IgD-negative memory B cell (primary cell): ENCODE results near the gene DTD1. TPM values are rescaled to one million over a fixed set of nuclear protein-coding genes. Genes with fewer than 3 reads are reported as not detected.
A peak's percentile ranks its signal among the peaks of the same experiment; 100 is the strongest.

Source experiments
- H3K27ac Mint-ChIP-seq, 3 donors: one replicate each; pipeline ENCODE4 v1.8.0; 2020 to 2022; ENCODE audit warnings: mild to moderate bottlenecking in 3 of 3, mixed read lengths in 3 of 3, moderate library complexity in 1 of 3
- H3K27me3 Mint-ChIP-seq: one replicate; pipeline ENCODE4 v1.8.0; 2021; ENCODE audit warnings: mixed read lengths
- H3K36me3 Mint-ChIP-seq: one replicate; pipeline ENCODE4 v1.8.0; 2020; ENCODE audit warnings: mild to moderate bottlenecking, mixed read lengths
- H3K4me1 Mint-ChIP-seq, 3 donors: one replicate each; pipeline ENCODE4 v1.8.0; 2020 to 2022; ENCODE audit warnings: mixed read lengths in 3 of 3, mild to moderate bottlenecking in 1 of 3
- H3K4me3 Mint-ChIP-seq, 4 donors: one replicate each; pipeline ENCODE4 v1.8.0; 2020 to 2022; ENCODE audit warnings: mild to moderate bottlenecking in 4 of 4, mixed read lengths in 4 of 4, moderate library complexity in 3 of 4
- H3K9me3 Mint-ChIP-seq, 3 donors: one replicate each; pipeline ENCODE4 v1.8.0; 2020 to 2021; ENCODE audit warnings: mixed read lengths in 3 of 3, mild to moderate bottlenecking in 1 of 3
- polyA plus RNA-seq: library from polyadenylated mRNA; unstranded; fragments of 300-500 nt; fragmentation: Illumina TruSeq; gene quantifications from one replicate; pipeline ENCODE4 v1.2.3, GENCODE V29; 2021

DTD1 gene
- polyA plus RNA-seq, result 51.9 TPM

GRCh38 chr20:18587665-18588573, at the start of gene DTD1:
DTD1 (plus strand) TSS chr20:18588054; CDS start chr20:18588073, 19 bp downstream.
- H3K27me3 Mint-ChIP-seq, result peaks cover 2% of the 10 kb centered on the region
- peaks cover 19 to 25% (median 24%) of the 10 kb centered on the region in 3 donors for H3K4me1 Mint-ChIP-seq
- no peaks in the 10 kb centered on the region for H3K36me3 Mint-ChIP-seq
- H3K9me3 Mint-ChIP-seq, result no peaks in the 10 kb centered on the region
- H3K4me3 Mint-ChIP-seq, result peak within 1 kb of the TSS; percentile 90 to 99 (median 94)
- peak within 1 kb of the TSS; percentile 66 to 94 (median 93) for H3K27ac Mint-ChIP-seq

DNA sequence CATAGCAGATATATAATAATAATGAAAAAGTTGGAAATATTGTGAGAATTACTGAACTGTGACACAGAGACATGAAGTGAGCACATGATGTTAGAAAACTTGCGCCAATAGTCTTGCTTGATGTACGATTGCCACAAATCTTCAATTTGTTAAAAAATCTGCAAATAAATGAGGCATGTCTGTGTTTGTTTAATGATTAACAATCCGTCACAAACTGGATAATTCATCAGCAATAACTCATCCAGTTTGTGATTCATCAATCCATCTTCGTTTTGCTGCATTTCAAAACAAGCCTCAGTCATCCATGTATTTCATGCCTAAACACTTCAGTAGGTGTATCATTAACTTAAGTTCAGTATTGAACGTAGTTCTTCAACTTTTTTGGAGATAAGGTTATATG, 46.1 kb upstream of the DTD1 start:
- Mint-ChIP-seq H3K27me3 (no peaks in the 10 kb centered on the region), H3K4me3 (no peak overlapping the region), H3K9me3 (peaks cover 0 to 2% (median 0%) of the 10 kb centered on the region in 3 donors), H3K27ac (no peak overlapping the region), H3K36me3 (peaks cover 8% of the 10 kb centered on the region), H3K4me1 (peaks cover 0 to 3% (median 0%) of the 10 kb centered on the region in 3 donors)

GRCh38 chr20:18543216-18543615, 44.6 kb upstream of the DTD1 start:
- H3K9me3 Mint-ChIP-seq, result no peaks in the 10 kb centered on the region
- H3K27me3 Mint-ChIP-seq, result no peaks in the 10 kb centered on the region
- no peak overlapping the region for H3K4me3 Mint-ChIP-seq
- H3K27ac Mint-ChIP-seq, result peak overlapping the region in 1 of 3 donors; percentile 71
- H3K36me3 Mint-ChIP-seq, result peaks cover 5% of the 10 kb centered on the region
- peaks cover 0 to 3% (median 0%) of the 10 kb centered on the region in 3 donors for H3K4me1 Mint-ChIP-seq

- Mint-ChIP-seq H3K4me3 (no peak overlapping the region), H3K36me3 (peaks cover 7% of the 10 kb centered on the region), H3K27ac (peak overlapping the region in 1 of 3 donors; percentile 7), H3K9me3 (no peaks in the 10 kb centered on the region), H3K4me1 (peaks cover 0 to 3% (median 0%) of the 10 kb centered on the region in 3 donors), H3K27me3 (no peaks in the 10 kb centered on the region)
These were observed 43.9 kb upstream of the DTD1 start for GRCh38 chr20:18543932-18544331.

- Mint-ChIP-seq H3K4me3 (no peak overlapping the region), H3K36me3 (peaks cover 2% of the 10 kb centered on the region), H3K9me3 (no peaks in the 10 kb centered on the region), H3K4me1 (no peaks in the 10 kb centered on the region), H3K27me3 (no peaks in the 10 kb centered on the region), H3K27ac (peak overlapping the region in 2 of 3 donors; percentile 53 to 88)
These were observed 42.3 kb upstream of the DTD1 start for GRCh38 chr20:18545566-18545965.

DNA sequence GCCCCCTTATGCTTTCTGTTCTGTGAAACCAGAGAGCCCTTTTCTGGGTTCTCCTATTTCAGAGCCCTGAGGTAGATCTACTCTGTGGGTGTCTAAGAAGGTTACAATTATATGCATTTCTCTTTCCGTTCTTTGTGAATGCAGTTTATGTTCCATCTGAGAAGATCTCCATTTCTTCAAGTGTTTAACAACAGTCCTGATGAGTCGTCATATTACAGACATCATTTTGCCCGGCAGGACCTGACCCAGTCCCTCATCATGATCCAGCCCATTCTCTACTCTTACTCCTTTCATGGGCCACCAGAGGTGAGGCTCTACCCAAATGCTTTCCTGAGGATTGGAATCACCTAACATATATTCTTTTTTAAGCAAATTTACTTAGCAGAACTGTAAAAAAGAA, 39.4 kb upstream of the DTD1 start:
- no peak overlapping the region for H3K27ac Mint-ChIP-seq
- H3K36me3 Mint-ChIP-seq, result peaks cover 2% of the 10 kb centered on the region
- H3K27me3 Mint-ChIP-seq, result no peaks in the 10 kb centered on the region
- no peak overlapping the region for H3K4me3 Mint-ChIP-seq
- no peaks in the 10 kb centered on the region for H3K4me1 Mint-ChIP-seq
- H3K9me3 Mint-ChIP-seq, result no peaks in the 10 kb centered on the region

- no peak overlapping the region for H3K4me3 Mint-ChIP-seq
- H3K27me3 Mint-ChIP-seq, result no peaks in the 10 kb centered on the region
- H3K9me3 Mint-ChIP-seq, result no peaks in the 10 kb centered on the region
- peak overlapping the region in 1 of 3 donors; percentile 53 for H3K27ac Mint-ChIP-seq
- H3K4me1 Mint-ChIP-seq, result no peaks in the 10 kb centered on the region
- peaks cover 18% of the 10 kb centered on the region for H3K36me3 Mint-ChIP-seq
These were observed 34.1 kb upstream of the DTD1 start for GRCh38 chr20:18553746-18554145.

DNA sequence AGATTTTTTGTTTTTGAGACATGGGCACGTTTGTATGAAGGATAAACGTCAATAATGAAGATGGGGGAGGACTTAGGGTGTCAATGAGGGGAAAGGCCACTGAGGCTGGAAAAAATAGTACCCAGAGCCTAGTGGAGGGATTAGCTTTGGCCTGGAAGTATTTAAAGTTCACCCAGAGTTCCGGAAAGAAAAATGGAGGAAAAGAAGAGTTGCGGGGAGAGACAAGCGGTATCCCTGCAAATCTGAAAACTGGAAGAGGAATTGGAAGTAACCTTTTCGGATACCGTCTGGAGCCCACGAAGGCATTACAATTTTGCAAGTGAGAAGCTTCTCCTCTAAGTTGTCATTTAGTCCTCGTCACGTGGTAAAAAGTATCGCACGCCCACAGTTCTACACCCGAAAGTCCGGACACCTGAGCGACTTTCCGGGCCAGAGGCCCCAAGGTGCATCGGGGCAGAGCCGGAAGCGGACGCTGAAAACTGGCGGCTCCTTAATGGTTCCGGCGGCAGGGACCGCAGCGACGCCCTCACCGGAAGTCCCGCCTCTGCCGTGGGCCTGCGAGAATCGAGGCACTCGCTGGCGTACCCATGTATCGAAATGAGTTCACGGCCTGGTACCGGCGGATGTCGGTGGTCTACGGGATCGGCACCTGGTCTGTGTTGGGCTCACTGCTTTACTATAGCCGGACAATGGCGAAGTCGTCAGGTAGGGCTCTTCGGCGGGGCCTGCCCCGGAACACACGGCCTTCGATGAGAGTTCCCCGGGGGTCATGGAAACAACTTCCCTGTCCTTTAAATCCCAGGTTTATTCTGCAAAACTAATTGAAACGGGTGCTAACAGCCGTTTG, 20.7 kb upstream of the DTD1 start, which contains the start of gene SMIM26:
Gene SMIM26, plus strand, starts transcription at position 541 of the 847 bp plus-strand sequence. Its CDS starts 47 bp downstream, at position 588.
- peaks cover 0 to 3% (median 0%) of the 10 kb centered on the region in 3 donors for H3K9me3 Mint-ChIP-seq
- H3K4me1 Mint-ChIP-seq, result peaks cover 18 to 22% (median 21%) of the 10 kb centered on the region in 3 donors
- H3K36me3 Mint-ChIP-seq, result peaks cover 10% of the 10 kb centered on the region
- H3K4me3 Mint-ChIP-seq, result peak within 1 kb of the TSS; percentile 92 to 99 (median 97)
- H3K27ac Mint-ChIP-seq, result peak within 1 kb of the TSS; percentile 84 to 98 (median 98)
- H3K27me3 Mint-ChIP-seq, result no peaks in the 10 kb centered on the region

GRCh38 chr20:18567739-18568091, 20.1 kb upstream of the DTD1 start:
- Mint-ChIP-seq H3K4me1 (peaks cover 18 to 25% (median 21%) of the 10 kb centered on the region in 3 donors), H3K4me3 (peak overlapping the region; percentile 92 to 99 (median 97)), H3K36me3 (peaks cover 8% of the 10 kb centered on the region)

DNA sequence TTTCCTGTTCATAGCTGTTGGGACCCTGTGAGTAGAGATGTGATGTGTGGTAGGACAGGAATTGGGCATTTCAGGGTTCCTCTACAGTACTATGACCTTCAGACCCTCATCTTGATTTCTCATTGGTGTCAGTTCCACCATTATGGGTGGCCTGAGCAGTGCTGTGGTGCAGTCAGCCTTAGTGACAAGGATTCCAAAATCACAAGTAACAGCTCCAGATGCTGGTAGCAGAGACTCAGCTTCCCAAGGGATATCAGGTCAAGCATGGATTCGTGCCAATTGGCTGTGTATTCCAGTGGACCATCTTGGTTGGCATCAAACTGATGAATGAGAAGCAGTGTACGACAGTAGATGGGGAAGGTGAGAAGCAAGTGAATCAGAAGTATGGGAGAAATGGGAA, 16.8 kb upstream of the DTD1 start:
- peaks cover 3 to 4% (median 3%) of the 10 kb centered on the region in 3 donors for H3K9me3 Mint-ChIP-seq
- H3K27me3 Mint-ChIP-seq, result no peaks in the 10 kb centered on the region
- H3K36me3 Mint-ChIP-seq, result peaks cover 8% of the 10 kb centered on the region
- no peak overlapping the region for H3K27ac Mint-ChIP-seq
- H3K4me3 Mint-ChIP-seq, result no peak overlapping the region
- H3K4me1 Mint-ChIP-seq, result peaks cover 18 to 25% (median 21%) of the 10 kb centered on the region in 3 donors

More at GRCh38 chr20:18567739-18568091, 20.1 kb upstream of the DTD1 start:
- Mint-ChIP-seq H3K9me3 (peaks cover 3 to 4% (median 3%) of the 10 kb centered on the region in 3 donors), H3K27ac (peak overlapping the region; percentile 84 to 98 (median 98)), H3K27me3 (no peaks in the 10 kb centered on the region)

DNA sequence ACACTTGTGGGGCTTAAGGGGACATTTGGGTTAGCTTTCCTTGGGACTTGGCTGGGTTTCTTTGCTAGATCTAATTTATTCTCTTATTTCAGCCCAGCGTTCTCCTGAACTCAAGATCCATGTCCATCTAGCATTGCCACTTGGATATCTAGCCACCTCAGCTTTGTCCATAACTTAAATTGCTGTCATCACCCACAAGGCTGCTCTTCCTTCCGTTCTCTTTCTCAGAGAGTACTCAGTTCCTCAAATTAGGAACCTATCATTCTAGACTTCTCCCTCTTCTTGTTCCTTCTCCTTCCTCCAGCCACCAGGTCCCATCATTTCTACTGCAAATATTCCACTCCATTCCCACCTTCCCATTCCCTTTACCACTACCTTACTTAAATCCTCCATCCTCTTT, 16.3 kb upstream of the DTD1 start:
- Mint-ChIP-seq H3K27me3 (no peaks in the 10 kb centered on the region), H3K36me3 (peaks cover 8% of the 10 kb centered on the region), H3K4me3 (peak overlapping the region in 1 of 4 donors; percentile 63), H3K9me3 (peaks cover 3 to 4% (median 3%) of the 10 kb centered on the region in 3 donors), H3K27ac (peak overlapping the region in 1 of 3 donors; percentile 39), H3K4me1 (peaks cover 16 to 23% (median 19%) of the 10 kb centered on the region in 3 donors)

GRCh38 chr20:18577942-18578341, 9.9 kb upstream of the DTD1 start:
- H3K27me3 Mint-ChIP-seq, result no peaks in the 10 kb centered on the region
- H3K4me1 Mint-ChIP-seq, result no peaks in the 10 kb centered on the region
- H3K27ac Mint-ChIP-seq, result peak overlapping the region in 1 of 3 donors; percentile 57
- H3K9me3 Mint-ChIP-seq, result no peaks in the 10 kb centered on the region
- H3K36me3 Mint-ChIP-seq, result peaks cover 1% of the 10 kb centered on the region
- no peak overlapping the region for H3K4me3 Mint-ChIP-seq

DNA sequence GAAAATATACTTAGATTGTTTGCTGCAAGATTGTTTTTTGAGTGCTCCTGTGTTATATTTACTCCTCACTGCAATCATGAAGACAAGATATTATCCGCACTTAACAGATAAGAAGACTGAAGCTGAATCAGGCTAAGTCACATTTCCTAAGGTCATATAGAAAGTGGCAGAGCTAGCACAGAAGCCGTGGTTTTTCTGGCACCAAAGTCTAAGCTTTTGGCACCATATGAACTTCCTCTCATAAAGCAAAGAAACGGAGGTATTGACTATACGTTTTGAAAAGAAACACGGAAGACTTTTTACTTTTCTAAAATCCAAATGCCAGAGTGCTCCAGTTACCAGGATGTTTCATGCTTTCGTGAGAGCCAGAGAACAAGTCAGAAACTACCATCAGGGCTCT, 9.3 kb upstream of the DTD1 start:
- Mint-ChIP-seq H3K4me1 (no peaks in the 10 kb centered on the region), H3K36me3 (peaks cover 1% of the 10 kb centered on the region), H3K27me3 (no peaks in the 10 kb centered on the region), H3K4me3 (peak overlapping the region in 1 of 4 donors; percentile 33), H3K27ac (no peak overlapping the region), H3K9me3 (no peaks in the 10 kb centered on the region)

DNA sequence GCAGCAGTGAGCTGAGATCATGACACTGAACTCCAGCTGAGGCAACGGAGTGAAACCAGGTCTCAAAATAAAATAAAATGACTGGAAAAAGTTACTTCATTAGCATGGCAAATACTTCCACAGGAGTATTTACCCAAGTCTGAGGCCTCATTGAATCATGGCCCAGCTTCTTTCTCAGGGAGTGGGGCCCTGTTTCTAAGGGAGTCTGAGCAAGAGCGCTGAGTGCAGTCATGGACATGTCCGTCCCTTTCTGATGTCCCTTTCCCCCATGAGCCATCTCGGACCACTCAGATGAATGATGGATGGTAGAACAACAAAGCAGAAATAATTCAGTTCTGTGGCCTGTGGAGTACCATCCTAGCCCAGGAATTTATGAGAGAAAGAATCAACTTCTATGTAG, 7.8 kb upstream of the DTD1 start:
- no peaks in the 10 kb centered on the region for H3K4me1 Mint-ChIP-seq

GRCh38 chr20:18585134-18585533, 2.7 kb upstream of the DTD1 start:
- H3K27me3 Mint-ChIP-seq, result peaks cover 2% of the 10 kb centered on the region
- H3K4me3 Mint-ChIP-seq, result no peak overlapping the region

More for the DNA sequence above, 7.8 kb upstream of the DTD1 start:
- Mint-ChIP-seq H3K9me3 (no peaks in the 10 kb centered on the region), H3K27me3 (peaks cover 2% of the 10 kb centered on the region), H3K27ac (no peak overlapping the region), H3K36me3 (peaks cover 1% of the 10 kb centered on the region), H3K4me3 (no peak overlapping the region)

More at GRCh38 chr20:18585134-18585533, 2.7 kb upstream of the DTD1 start:
- H3K27ac Mint-ChIP-seq, result no peak overlapping the region
- H3K36me3 Mint-ChIP-seq, result peaks cover 1% of the 10 kb centered on the region
- no peaks in the 10 kb centered on the region for H3K9me3 Mint-ChIP-seq
- H3K4me1 Mint-ChIP-seq, result peaks cover 18 to 24% (median 23%) of the 10 kb centered on the region in 3 donors
